ENCODE results near the gene SEC61B.

DNA sequence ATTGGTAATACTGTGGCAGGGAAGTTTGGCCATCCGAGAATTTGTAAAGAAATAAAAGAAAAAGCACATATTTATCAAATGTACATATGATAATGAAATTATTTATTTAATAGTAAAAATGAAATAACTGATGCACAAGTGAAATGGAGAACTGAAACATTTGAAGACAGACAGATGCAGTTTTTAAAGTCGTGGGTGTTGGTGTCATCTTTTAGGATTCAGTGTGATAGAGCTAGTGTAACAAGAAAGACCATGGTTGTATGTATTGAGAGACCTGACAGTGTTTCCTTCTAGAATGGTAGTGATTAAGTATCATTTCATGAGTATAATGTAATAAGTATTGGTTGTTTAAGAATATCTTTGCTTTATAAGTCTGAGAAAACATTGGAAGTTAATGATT lies 2.4 kb downstream of the SEC61B start:
- TF ChIP-seq, protein P1, sequence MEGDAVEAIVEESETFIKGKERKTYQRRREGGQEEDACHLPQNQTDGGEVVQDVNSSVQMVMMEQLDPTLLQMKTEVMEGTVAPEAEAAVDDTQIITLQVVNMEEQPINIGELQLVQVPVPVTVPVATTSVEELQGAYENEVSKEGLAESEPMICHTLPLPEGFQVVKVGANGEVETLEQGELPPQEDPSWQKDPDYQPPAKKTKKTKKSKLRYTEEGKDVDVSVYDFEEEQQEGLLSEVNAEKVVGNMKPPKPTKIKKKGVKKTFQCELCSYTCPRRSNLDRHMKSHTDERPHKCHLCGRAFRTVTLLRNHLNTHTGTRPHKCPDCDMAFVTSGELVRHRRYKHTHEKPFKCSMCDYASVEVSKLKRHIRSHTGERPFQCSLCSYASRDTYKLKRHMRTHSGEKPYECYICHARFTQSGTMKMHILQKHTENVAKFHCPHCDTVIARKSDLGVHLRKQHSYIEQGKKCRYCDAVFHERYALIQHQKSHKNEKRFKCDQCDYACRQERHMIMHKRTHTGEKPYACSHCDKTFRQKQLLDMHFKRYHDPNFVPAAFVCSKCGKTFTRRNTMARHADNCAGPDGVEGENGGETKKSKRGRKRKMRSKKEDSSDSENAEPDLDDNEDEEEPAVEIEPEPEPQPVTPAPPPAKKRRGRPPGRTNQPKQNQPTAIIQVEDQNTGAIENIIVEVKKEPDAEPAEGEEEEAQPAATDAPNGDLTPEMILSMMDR (IDR thresholded peaks at IDR 0.05) = no peak
- no peak for TF ChIP-seq POLR2A (IDR thresholded peaks at IDR 0.05)

Measured in right lobe of liver (tissue), 4 donors.